ENCODE data around the gene SLC7A6OS. TPM values are rescaled to one million over a fixed set of nuclear protein-coding genes. Genes with fewer than 3 reads are reported as not detected.

SLC7A6OS gene
- total and polyA plus RNA-seq, 10 of the 15 experiments (the other 5 are each of a cell fraction or from before 2014, with no cell fraction given) = 2.9 to 27.4 (median 16.9) TPM

GRCh38 chr16:68310437-68310773 lies 341 bp downstream of the SLC7A6OS start:
- peak overlapping the region; percentile 95 for H2AFZ ChIP-seq (ENCODE audit: control insufficient read depth, low read depth, low read length)
- H4K20me1 ChIP-seq (ENCODE audit: control insufficient read depth, insufficient read depth) = no peaks in the 10 kb centered on the region
- peak overlapping the region; percentile 95 for H3K4me3 ChIP-seq
- ChIA-PET CTCF (interaction anchor here (0.9 to 2.4 kb wide), 8 partner anchors 9 to 47 kb away, joined by 3 to 60 read pairs (median 6); partner anchors contain the start of gene SLC7A6), RAD21 (ENCODE audit: unreplicated experiment) (interaction anchor here (0.8 to 2.2 kb wide), 11 partner anchors 9 to 160 kb away, joined by 3 to 52 read pairs (median 4); partner anchors contain the start of gene SLC7A6), POLR2A (interaction anchor here (1.0 to 3.8 kb wide), 12 partner anchors 9 to 52 kb away, joined by 3 to 20 read pairs (median 6); partner anchors contain the start of gene SLC7A6), SMC1A (ENCODE audit: uncharacterized antibody, unreplicated experiment) (interaction anchor here (0.9 to 2.4 kb wide), 10 partner anchors 9 to 54 kb away, joined by 3 to 20 read pairs (median 8); partner anchors contain the start of gene SLC7A6)
- BruUV-seq (replicated peaks) = TSS peak; percentile 80
- in situ Hi-C loops (cut with MboI) (no loop called here), intact Hi-C loops (cut with micrococcal nuclease; ENCODE audit: unreplicated experiment) (loop anchor here (2.0 kb wide), 1 partner anchor 46 kb away; the partner anchor contains the start of gene SLC7A6)
- H3K9me3 ChIP-seq (replicated peaks; ENCODE audit: control insufficient read depth, insufficient read depth, low read length) = no peaks in the 10 kb centered on the region
- no peak for FAIRE-seq
- H3K36me3 ChIP-seq (ENCODE audit: control insufficient read depth in 2 of 2, insufficient read depth in 2 of 2, low read length in 1 of 2) = peaks cover 0 to 13% of the 10 kb centered on the region in 2 experiments; a peak in 2 of 4 replicates
- H3K79me2 ChIP-seq (ENCODE audit: control insufficient read depth, insufficient read depth, low read length) = peaks cover 51% of the 10 kb centered on the region
- peak; percentile 51 for ATAC-seq
- no peaks in the 10 kb centered on the region for H3K27me3 ChIP-seq (replicated peaks in 1 of 2; ENCODE audit: control insufficient read depth in 2 of 2, insufficient read depth in 2 of 2, low read length in 1 of 2)
- peak overlapping the region; percentile 74 for H3K9ac ChIP-seq (ENCODE audit: control insufficient read depth, insufficient read depth, low read length)
- TF ChIP-seq MEF2A (IDR thresholded peaks at IDR 0.05; ENCODE audit: insufficient read depth, low read depth, low read length) (no peak), LARP7 (IDR thresholded peaks at IDR 0.05) (peak; percentile 30; the same call in 1 of the 2 replicates), TCF7 (IDR thresholded peaks at IDR 0.05; ENCODE audit: borderline replicate concordance) (no peak), TCF3 (IDR thresholded peaks at IDR 0.05; ENCODE audit: borderline replicate concordance, insufficient read depth, low read depth, low read length) (no peak), HDAC6 (IDR thresholded peaks at IDR 0.05; ENCODE audit: unreplicated experiment) (no peak)
- H3K4me1 ChIP-seq (ENCODE audit: control insufficient read depth, insufficient read depth, low read length) = 0 out of 2 replicates have a peak, but pooled peaks cover 3% of the 10 kb centered on the region
- peak overlapping the region; percentile 79 for H3K4me2 ChIP-seq (ENCODE audit: control insufficient read depth, insufficient read depth)
- H3K27ac ChIP-seq (ENCODE audit: control insufficient read depth, insufficient read depth) = peak overlapping the region; percentile 76
- 0% methylated on average over 26 of the region's 29 CpGs for WGBS (ENCODE audit: insufficient coverage, insufficient replicate concordance, low lambda C conversion rate, missing lambda C conversion rate)
- DNase-seq (ENCODE audit: low read depth, low spot score) = no peak

GRCh38 chr16:68309799-68310198 lies 947 bp downstream of the SLC7A6OS start:
- Histone ChIP-seq H4K20me1 (ENCODE audit: control insufficient read depth, insufficient read depth) (no peaks in the 10 kb centered on the region), H3K36me3 (ENCODE audit: control insufficient read depth in 2 of 2, insufficient read depth in 2 of 2, low read length in 1 of 2) (peaks cover 0 to 18% of the 10 kb centered on the region in 2 experiments; a peak in 2 of 4 replicates), H3K9me3 (replicated peaks; ENCODE audit: control insufficient read depth, insufficient read depth, low read length) (no peaks in the 10 kb centered on the region), H3K79me2 (ENCODE audit: control insufficient read depth, insufficient read depth, low read length) (peaks cover 51% of the 10 kb centered on the region), H3K9ac (ENCODE audit: control insufficient read depth, insufficient read depth, low read length) (peak overlapping the region; percentile 74), H3K4me1 (ENCODE audit: control insufficient read depth, insufficient read depth, low read length) (0 out of 2 replicates have a peak, but pooled peaks cover 3% of the 10 kb centered on the region), H2AFZ (ENCODE audit: control insufficient read depth, low read depth, low read length) (no peak overlapping the region), H3K27ac (ENCODE audit: control insufficient read depth, insufficient read depth) (peak overlapping the region; percentile 76), H3K4me2 (ENCODE audit: control insufficient read depth, insufficient read depth) (peak overlapping the region; percentile 79), H3K27me3 (replicated peaks in 1 of 2; ENCODE audit: control insufficient read depth in 2 of 2, insufficient read depth in 2 of 2, low read length in 1 of 2) (no peaks in the 10 kb centered on the region), H3K4me3 (peak overlapping the region; percentile 95)
- no peak for ATAC-seq
- TF ChIP-seq PKNOX1 (IDR thresholded peaks at IDR 0.05) (peak; percentile 42), LARP7 (IDR thresholded peaks at IDR 0.05) (no peak)
- ChIA-PET SMC1A (ENCODE audit: uncharacterized antibody, unreplicated experiment) (interaction anchor here (1.4 to 1.6 kb wide), 2 partner anchors 20 to 40 kb away, joined by 3 read pairs; no protein-coding TSS in a partner anchor), CTCF (interaction anchor here (1.5 kb wide), 1 partner anchor 48 kb away, joined by 8 read pairs; no protein-coding TSS in a partner anchor), POLR2A (interaction anchor here (3.8 kb wide), 1 partner anchor 46 kb away, joined by 20 read pairs; the partner anchor contains the start of gene SLC7A6), RAD21 (ENCODE audit: unreplicated experiment) (interaction anchor here (0.7 kb wide), 1 partner anchor 48 kb away, joined by 3 read pairs; no protein-coding TSS in a partner anchor)
- intact Hi-C loops (cut with micrococcal nuclease; ENCODE audit: unreplicated experiment) = loop anchor here (2.0 kb wide), 1 partner anchor 45 kb away; the partner anchor contains the start of gene SLC7A6
- 15% methylated on average over 6 of the region's 6 CpGs for WGBS (ENCODE audit: insufficient coverage, insufficient replicate concordance, low lambda C conversion rate, missing lambda C conversion rate)
- no TSS peak for BruUV-seq (replicated peaks)
- no peak for FAIRE-seq
- in situ Hi-C loops (cut with MboI) = no loop called here
- no peak for DNase-seq (ENCODE audit: low read depth, low spot score)
